Purkinje cell (primary cell): ENCODE measurements around the gene PFKP. TPM values are rescaled to one million over a fixed set of nuclear protein-coding genes. Genes with fewer than 3 reads are reported as not detected.

Experiments used
- polyA plus RNA-seq: library from polyadenylated mRNA; unstranded; fragments of >200 nt; fragmentation: Nextera tagmentation; gene quantifications from 2 replicates; pipeline ENCODE4 v1.2.1, GENCODE V29; 2014

Gene PFKP
- polyA plus RNA-seq: 12.5 and 50.1 TPM in 2 replicates

DNA sequence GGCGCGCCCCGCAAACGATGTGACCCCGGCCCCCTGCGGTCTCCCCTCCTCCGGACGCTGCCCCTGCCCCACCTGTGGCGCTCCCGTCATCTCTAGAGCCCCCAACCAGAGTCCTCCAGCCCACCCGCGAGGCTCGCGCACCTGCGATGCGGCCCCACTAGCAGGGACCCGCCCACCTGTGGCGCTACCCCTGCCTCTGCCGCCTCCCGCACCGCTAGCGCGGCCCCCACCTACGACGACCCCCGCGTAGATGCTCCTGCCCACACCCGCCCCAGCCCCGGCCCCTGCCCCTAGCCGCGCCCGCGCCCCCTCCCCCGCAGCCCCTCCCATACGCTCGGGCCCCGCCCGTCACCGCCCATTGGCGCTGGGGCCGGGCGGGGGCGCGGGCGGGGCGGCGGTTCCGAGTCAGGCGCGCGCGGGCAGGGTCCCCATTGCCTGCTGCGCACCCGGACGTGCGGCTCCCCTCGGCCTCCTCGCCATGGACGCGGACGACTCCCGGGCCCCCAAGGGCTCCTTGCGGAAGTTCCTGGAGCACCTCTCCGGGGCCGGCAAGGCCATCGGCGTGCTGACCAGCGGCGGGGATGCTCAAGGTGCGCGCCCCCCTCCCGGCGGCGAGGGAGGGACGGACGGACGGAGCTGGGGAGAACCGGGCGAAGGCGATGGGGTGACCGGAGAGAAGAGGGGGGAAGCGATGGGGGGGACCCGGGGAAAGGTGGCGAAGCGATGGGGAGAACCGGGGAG lies at the start of gene PFKP:
Gene PFKP, plus strand, starts transcription at position 431 of the 741 bp plus-strand sequence. Its CDS starts 48 bp downstream, at position 479.

GRCh38 chr10:3172446-3173170 lies 105.3 kb downstream of the PFKP start, which contains the start of gene PITRM1:
Gene PITRM1 (minus strand): TSS chr10:3172782. CDS start chr10:3172772, 10 bp downstream.

Other genes with a start within 250 kb of the PFKP start
- 61.8 and 70.8 TPM in 2 replicates for gene PITRM1, start 105.2 kb downstream of the PFKP start, polyA plus RNA-seq